Mucosa of rectum (tissue), 2 donors: Measurements from ENCODE around the gene PRSS22.

Experiments
- H3K27ac ChIP-seq, 2 donors: one replicate each; pipeline ENCODE4 v1.7.0; 2013; ENCODE audit warnings: inconsistent platforms in 2 of 2, low read depth in 2 of 2, low read length in 2 of 2
- H3K27me3 ChIP-seq, 2 donors: one replicate each; pipeline ENCODE4 v1.7.0; 2013; ENCODE audit warnings: low read length in 2 of 2; ENCODE audit not compliant: control insufficient read depth in 2 of 2, insufficient read depth in 2 of 2
- H3K36me3 ChIP-seq, 2 donors: one replicate each; pipeline ENCODE4 v1.7.0; 2013; ENCODE audit warnings: low read length in 2 of 2; ENCODE audit not compliant: control insufficient read depth in 2 of 2, insufficient read depth in 2 of 2
- H3K4me1 ChIP-seq, 2 donors: one replicate each; pipeline ENCODE4 v1.7.0; 2013; ENCODE audit warnings: low read length in 2 of 2, mild to moderate bottlenecking in 1 of 2; ENCODE audit not compliant: control insufficient read depth in 2 of 2, insufficient read depth in 2 of 2
- H3K4me3 ChIP-seq, 2 donors: one replicate each; pipeline ENCODE4 v1.7.0; 2013; ENCODE audit warnings: low read length in 2 of 2
- H3K9ac ChIP-seq, 2 donors: one replicate each; pipeline ENCODE4 v1.7.0; 2013; ENCODE audit warnings: low read length in 2 of 2, low read depth in 1 of 2, mild to moderate bottlenecking in 1 of 2
- H3K9me3 ChIP-seq, 2 donors: one replicate each; pipeline ENCODE4 v1.7.0; 2013; ENCODE audit warnings: low read length in 2 of 2; ENCODE audit not compliant: control insufficient read depth in 2 of 2
- donor health status: healthy.
- donor health status: Normal muscosa, but diverticular disease.

PRSS22 gene

DNA sequence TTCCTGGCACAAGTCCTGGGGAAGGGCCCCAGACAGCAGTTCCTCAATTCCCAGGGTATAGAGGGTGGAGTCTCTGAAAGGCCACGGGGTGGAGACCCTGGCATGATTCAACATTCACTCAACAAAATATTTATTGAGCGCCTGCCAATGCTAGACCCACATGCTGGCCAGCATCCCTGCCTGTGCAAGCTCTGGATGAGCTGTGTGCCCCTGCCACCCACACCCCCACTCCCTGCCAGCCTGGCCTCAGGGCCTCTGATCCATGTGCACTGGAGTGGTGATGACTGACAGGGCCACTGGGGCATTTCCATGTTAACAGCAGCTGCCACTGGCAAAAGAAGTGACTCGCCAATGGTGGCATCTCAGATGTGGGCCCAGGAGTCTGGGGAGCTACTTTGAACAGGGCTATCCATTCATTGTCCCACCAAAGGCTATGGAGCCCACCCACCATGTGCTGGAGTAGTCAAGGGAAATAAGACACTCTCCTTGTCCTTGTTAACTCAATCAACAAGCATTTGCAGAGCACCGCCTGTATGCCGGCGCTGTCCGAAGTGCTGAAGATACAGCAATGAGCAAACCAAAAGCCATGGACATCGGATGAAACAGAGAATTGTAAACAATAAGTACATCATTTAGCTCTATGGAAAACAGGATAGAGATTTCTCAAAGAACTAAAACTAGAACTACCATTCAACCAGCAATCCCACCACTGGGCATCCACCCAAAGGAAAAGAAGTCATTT, 3.0 kb upstream of the PRSS22 start:
- Histone ChIP-seq H3K9me3 (no peaks in the 10 kb centered on the region), H3K9ac (no peak overlapping the region), H3K36me3 (no peaks in the 10 kb centered on the region), H3K27ac (no peak overlapping the region), H3K4me3 (no peak overlapping the region), H3K4me1 (peaks cover 11 to 14% of the 10 kb centered on the region in 2 donors), H3K27me3 (peaks cover 4 to 5% of the 10 kb centered on the region in 2 donors)

DNA sequence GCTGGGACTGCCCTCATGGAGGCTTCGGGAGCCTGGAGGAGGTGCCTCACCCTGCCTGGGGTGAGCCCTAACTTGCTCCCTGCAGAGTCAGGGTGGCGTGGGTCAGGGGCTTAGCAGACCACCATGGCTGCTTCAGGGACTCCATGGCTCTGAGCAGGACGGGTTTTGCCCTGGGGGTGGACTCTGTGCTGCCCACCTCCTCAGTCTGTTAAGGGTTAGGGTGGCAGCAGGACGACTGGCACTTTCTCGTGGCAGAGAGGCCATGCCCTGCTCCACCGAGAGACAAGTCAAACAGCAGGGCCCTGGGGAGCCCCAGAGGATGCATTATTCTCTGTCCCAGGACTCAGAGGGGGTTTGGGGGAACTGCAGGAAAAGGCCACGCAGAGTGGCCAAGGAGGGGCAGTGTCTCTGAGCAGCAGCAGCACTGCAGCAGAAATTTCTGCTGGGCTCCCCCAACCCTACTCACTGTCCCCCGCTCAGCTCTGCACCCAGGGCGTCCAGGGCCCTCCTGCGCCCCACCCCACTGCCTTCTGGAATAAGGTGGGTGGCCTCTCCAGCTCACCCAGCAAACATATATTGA, 1.8 kb upstream of the PRSS22 start:
- Histone ChIP-seq H3K27me3 (peaks cover 0 to 3% of the 10 kb centered on the region in 2 donors), H3K9me3 (no peaks in the 10 kb centered on the region), H3K9ac (no peak overlapping the region), H3K4me1 (peaks cover 11 to 19% of the 10 kb centered on the region in 2 donors), H3K27ac (no peak overlapping the region), H3K4me3 (no peak overlapping the region), H3K36me3 (no peaks in the 10 kb centered on the region)

DNA sequence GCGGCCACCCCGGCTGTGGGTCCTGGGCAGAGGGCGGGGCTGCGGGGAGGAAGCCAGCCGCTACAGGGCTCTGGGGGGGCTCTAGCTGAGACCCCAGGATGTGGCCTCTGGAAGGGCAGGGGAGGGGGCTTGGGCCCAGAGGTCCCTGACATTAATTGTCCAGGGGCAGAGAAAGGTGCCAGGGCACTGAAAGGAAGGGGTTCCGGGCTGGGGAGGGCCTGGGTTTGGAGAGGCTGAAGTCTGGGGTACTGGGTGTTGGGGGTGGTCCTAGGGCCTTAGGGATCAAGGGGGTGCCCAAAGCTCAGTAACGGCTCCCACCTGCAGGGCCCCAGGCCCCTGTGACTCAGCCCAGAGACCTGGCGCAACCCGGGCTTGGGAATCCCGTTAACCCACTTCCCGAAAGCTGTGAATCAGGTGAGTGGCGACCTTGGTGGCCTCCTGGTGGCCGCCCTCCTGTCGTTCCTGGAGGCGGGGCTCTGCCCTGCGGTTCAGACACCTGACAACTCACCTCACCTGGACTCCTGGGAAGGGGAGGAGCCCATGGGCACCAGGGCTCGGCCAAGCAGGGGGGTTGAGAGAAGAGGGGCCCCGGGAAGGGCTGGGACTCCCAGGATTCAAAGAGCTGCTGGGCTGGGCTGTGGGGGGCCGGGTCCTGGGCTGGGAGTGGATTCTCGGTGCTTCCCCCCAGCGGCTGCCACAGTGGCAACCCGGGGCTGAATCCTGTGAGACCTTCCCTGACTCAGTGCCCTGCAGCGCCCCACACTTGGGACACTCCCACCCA, 465 bp upstream of the PRSS22 start:
- H3K4me3 ChIP-seq = peak overlapping the region; percentile 44 to 55
- H3K4me1 ChIP-seq = peaks cover 11 to 19% of the 10 kb centered on the region in 2 donors
- no peaks in the 10 kb centered on the region for H3K9me3 ChIP-seq
- no peaks in the 10 kb centered on the region for H3K36me3 ChIP-seq
- peaks cover 0 to 3% of the 10 kb centered on the region in 2 donors for H3K27me3 ChIP-seq
- peak overlapping the region in 1 of 2 donors; percentile 58 for H3K9ac ChIP-seq
- H3K27ac ChIP-seq = peak overlapping the region; percentile 23 to 57

DNA sequence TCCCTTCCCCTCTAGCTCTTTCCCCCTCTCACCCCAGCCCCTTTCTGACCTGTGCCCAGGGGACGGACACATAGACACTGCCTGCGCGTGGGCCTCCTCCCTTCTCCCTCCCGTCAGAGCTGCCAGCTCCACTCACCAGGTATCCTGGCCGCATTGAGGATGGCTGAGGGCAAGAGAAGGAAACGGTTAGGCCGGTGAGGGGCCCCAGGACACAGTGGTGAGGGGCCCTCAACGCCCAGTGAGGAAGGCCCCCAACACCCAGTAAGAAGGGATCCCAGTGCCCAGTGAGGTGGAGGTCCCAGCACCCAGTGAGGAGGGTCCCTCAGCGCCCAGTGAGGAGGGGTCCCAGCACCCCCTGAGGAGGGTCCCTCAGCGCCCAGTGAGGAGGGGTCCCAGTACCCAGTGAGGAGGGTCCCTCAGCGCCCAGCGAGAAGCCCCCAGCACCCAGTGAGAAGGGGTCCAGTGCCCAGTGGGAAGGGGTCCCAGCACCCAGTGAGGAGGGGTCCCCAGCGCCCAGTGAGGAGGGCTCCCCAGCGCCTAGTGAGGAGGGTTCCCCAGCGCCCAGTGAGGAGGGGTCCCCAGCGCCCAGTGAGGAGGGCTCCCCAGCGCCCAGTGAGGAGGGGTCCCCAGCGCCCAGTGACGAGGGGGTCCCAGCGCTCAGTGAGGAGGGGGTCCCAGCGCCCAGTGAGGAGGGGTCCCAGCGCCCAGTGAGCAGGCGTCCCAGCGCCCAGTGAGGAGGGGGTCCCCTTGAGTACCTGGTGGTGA, 1.1 kb downstream of the PRSS22 start:
- Histone ChIP-seq H3K27ac (no peak overlapping the region), H3K36me3 (no peaks in the 10 kb centered on the region), H3K4me1 (peaks cover 11 to 19% of the 10 kb centered on the region in 2 donors), H3K9ac (no peak overlapping the region), H3K4me3 (no peak overlapping the region), H3K9me3 (no peaks in the 10 kb centered on the region), H3K27me3 (peaks cover 0 to 3% of the 10 kb centered on the region in 2 donors)

DNA sequence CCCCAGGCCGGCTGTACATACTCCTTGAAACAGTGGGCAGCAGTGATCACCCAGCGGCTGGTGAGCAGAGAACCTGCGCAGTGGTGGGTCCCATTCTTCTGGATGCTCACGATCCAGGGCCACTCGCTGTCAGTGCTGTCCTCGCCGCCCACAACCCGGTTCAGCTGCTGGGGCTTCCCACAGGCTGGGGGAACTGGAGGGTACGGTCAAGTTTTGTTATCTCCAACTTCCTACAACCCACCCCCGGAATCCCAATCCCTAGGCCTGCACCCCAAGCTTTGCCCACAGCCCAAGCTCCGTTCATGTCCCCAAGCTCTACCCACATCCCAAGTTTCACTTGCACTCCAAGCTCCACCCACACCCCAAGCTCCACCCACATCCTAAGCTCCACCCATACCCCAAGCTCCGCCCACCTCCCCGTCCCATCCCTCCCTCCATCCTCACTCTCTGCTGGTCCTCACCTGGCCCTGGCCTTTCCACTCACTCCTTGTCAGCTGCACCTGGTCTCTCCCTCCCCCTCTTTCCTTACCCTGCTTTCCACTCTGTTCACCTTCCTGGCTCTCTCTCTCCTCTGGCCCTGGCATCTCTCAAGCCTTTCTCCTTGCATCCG, 1.8 kb downstream of the PRSS22 start:
- Histone ChIP-seq H3K27me3 (peaks cover 0 to 3% of the 10 kb centered on the region in 2 donors), H3K9me3 (no peaks in the 10 kb centered on the region), H3K27ac (no peak overlapping the region), H3K9ac (no peak overlapping the region), H3K4me1 (peaks cover 11 to 19% of the 10 kb centered on the region in 2 donors), H3K4me3 (no peak overlapping the region), H3K36me3 (no peaks in the 10 kb centered on the region)

DNA sequence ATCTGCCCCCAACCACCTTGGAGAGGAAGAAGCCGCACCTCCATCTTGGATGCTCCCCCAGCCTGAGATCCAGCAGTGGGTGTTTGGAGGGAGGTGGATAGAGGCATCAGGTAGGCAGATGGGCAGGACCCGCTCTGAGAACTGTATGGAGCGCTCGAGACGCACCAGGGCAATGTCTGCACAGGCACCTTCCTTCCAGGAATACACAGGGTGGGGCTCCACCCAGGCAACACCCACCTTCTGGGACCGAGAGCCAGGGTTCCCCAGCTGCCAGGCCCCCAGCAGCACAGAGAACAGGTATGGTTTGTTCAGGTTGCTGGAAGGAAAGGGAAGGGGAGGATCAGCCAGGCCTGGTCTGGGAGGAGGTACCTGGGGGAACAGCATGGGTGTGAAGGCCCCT, 2.4 kb downstream of the PRSS22 start:
- no peaks in the 10 kb centered on the region for H3K9me3 ChIP-seq
- no peaks in the 10 kb centered on the region for H3K36me3 ChIP-seq
- H3K27me3 ChIP-seq = peaks cover 0 to 3% of the 10 kb centered on the region in 2 donors
- peak overlapping the region in 1 of 2 donors; percentile 4 for H3K9ac ChIP-seq
- no peak overlapping the region for H3K4me3 ChIP-seq
- peaks cover 11 to 19% of the 10 kb centered on the region in 2 donors for H3K4me1 ChIP-seq
- peak overlapping the region in 1 of 2 donors; percentile 29 for H3K27ac ChIP-seq

DNA sequence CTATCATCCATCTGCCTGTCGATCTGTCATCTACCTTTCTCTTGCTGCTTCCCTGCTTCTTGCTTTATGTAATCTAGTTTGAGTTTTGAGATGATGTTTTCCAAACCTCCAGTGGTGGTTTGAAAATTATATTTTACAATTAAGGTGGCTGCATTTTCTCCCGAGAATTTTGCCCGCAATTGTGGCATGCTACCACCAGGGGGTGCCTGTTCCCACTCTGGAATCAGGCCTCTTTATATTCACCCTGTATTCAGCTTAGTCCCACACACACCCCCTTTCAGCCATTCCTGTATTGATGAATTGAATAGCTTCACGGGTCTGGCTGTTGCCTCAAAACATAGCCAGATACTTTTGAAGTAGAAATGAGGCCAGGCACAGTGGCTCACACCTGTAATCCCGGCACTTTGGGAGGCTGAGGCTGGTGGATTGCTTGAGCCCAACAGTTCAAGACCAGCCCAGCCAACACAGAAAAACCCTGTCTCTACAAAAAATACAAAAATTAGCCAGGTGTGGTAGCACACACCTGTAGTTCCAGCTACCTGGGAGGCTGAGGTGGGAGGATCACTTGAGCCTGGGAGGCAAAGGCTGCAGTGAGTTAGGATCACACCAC, 3.2 kb downstream of the PRSS22 start:
- no peak overlapping the region for H3K27ac ChIP-seq
- no peak overlapping the region for H3K9ac ChIP-seq
- H3K27me3 ChIP-seq = peaks cover 0 to 3% of the 10 kb centered on the region in 2 donors
- no peaks in the 10 kb centered on the region for H3K9me3 ChIP-seq
- no peak overlapping the region for H3K4me3 ChIP-seq
- H3K4me1 ChIP-seq = peaks cover 11 to 19% of the 10 kb centered on the region in 2 donors
- no peaks in the 10 kb centered on the region for H3K36me3 ChIP-seq

DNA sequence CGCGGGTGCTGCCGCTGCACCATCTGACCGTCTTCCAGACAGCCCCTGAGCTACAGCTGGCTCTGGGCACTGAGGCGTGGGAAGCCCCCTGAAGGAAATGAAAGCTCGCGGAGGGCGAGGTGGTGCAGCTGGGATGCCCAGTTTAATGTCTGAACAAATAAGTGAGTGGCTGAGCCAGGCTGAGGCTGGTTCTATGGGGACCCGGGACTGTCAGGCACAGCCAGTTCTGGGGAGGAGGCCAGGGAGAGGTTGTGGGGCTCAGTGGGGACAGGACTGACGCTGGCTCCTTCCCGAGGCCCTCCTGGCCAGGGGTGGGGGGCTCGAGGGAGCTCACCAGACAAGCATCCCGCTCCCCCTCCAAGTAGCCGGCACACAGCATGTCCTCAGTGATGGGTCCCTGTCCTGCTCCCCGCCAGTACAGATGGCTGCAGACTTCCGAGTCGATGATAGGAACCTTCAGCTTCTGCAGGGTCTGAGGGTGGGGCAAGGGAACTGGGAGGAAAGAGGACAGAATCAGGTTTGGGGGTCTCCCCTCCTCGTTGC, 4.4 kb downstream of the PRSS22 start:
- Histone ChIP-seq H3K9ac (no peak overlapping the region), H3K36me3 (no peaks in the 10 kb centered on the region), H3K4me1 (peaks cover 7 to 15% of the 10 kb centered on the region in 2 donors), H3K27ac (no peak overlapping the region), H3K27me3 (peaks cover 0 to 4% of the 10 kb centered on the region in 2 donors), H3K9me3 (no peaks in the 10 kb centered on the region), H3K4me3 (no peak overlapping the region)
